GM12891 (cell line): Measurements from ENCODE around the gene SLC44A5.

Experiments used
- DNase-seq: peaks from one replicate; pipeline ENCODE4 v3.0.0; 2011; ENCODE audit warnings: low spot score; ENCODE audit not compliant: insufficient read length
- FAIRE-seq: peaks from 2 replicates; lab custom pipeline; 2011; peaks lifted over from hg19 to GRCh38; lab: Jason Lieb, UNC
- PAX5 ChIP-seq: IDR thresholded peaks from 2 replicates; pipeline ENCODE4 v1.6.1; 2011; ENCODE audit warnings: low read length, moderate library complexity, mild to moderate bottlenecking; ENCODE audit not compliant: insufficient read depth, severe bottlenecking
- POLR2A ChIP-seq: IDR thresholded peaks from 2 replicates; pipeline ENCODE4 v1.6.1; 2011; ENCODE audit warnings: low read depth, low read length, control low read depth
- POLR2AphosphoS5 ChIP-seq: IDR thresholded peaks from 2 replicates; pipeline ENCODE4 v1.6.1; 2011; ENCODE audit warnings: low read depth, low read length, control low read depth
- POU2F2 ChIP-seq: IDR thresholded peaks from 2 replicates; pipeline ENCODE4 v1.6.1; 2011; ENCODE audit warnings: low read depth, mild to moderate bottlenecking, control low read depth, low read length, moderate library complexity
- SPI1 ChIP-seq: IDR thresholded peaks from 2 replicates; pipeline ENCODE4 v1.6.1; 2011; ENCODE audit warnings: low read depth, low read length, control low read depth
- TAF1 ChIP-seq: IDR thresholded peaks from 2 replicates; pipeline ENCODE4 v1.6.1; 2011; ENCODE audit warnings: low read depth, low read length, control low read depth

SLC44A5 gene

GRCh38 chr1:75550559-75550958 is 60.4 kb downstream of the SLC44A5 start:
- FAIRE-seq (no peak), DNase-seq (no peak)
- TF ChIP-seq POLR2A (no peak), SPI1 (no peak), POU2F2 (no peak), PAX5 (no peak), POLR2AphosphoS5 (no peak), TAF1 (no peak)

GRCh38 chr1:75548721-75549480 is 62.0 kb downstream of the SLC44A5 start:
- FAIRE-seq (no peak), DNase-seq (no peak)
- TF ChIP-seq TAF1 = no peak
- no peak for TF ChIP-seq SPI1
- no peak for TF ChIP-seq PAX5
- TF ChIP-seq POLR2A = no peak

GRCh38 chr1:75543705-75544104 is 67.2 kb downstream of the SLC44A5 start:
- no peak for DNase-seq
- FAIRE-seq = no peak
- TF ChIP-seq POLR2AphosphoS5 (no peak), PAX5 (no peak), TAF1 (no peak), POU2F2 (no peak), SPI1 (no peak), POLR2A (no peak)

- FAIRE-seq = no peak
- no peak for DNase-seq
- TF ChIP-seq SPI1 = no peak
- TF ChIP-seq POLR2AphosphoS5 = no peak
- no peak for TF ChIP-seq PAX5
- TF ChIP-seq POLR2A = no peak
- TF ChIP-seq TAF1 = no peak
- no peak for TF ChIP-seq POU2F2
Observed at GRCh38 chr1:75542818-75543570, 67.9 kb downstream of the SLC44A5 start.

GRCh38 chr1:75539230-75540116 is 71.4 kb downstream of the SLC44A5 start:
- no peak for FAIRE-seq
- TF ChIP-seq POLR2AphosphoS5 = no peak
- no peak for TF ChIP-seq PAX5
- TF ChIP-seq POU2F2 = no peak
- no peak for TF ChIP-seq POLR2A
- no peak for TF ChIP-seq SPI1
- TF ChIP-seq TAF1 = no peak
- no peak for DNase-seq

- no peak for DNase-seq
- TF ChIP-seq POLR2AphosphoS5 (no peak), SPI1 (no peak), TAF1 (no peak), PAX5 (no peak), POU2F2 (no peak), POLR2A (no peak)
- FAIRE-seq = no peak
Observed at GRCh38 chr1:75533085-75533484, 77.8 kb downstream of the SLC44A5 start.

- FAIRE-seq = no peak
- no peak for TF ChIP-seq POLR2A
- TF ChIP-seq POU2F2 = no peak
- TF ChIP-seq TAF1 = no peak
- DNase-seq = no peak
Observed at GRCh38 chr1:75531570-75531969, 79.3 kb downstream of the SLC44A5 start.

- FAIRE-seq (no peak), DNase-seq (no peak)
- TF ChIP-seq POLR2A (no peak), PAX5 (no peak), TAF1 (no peak), SPI1 (no peak), POLR2AphosphoS5 (no peak), POU2F2 (no peak)
Observed at GRCh38 chr1:75529488-75529887, 81.4 kb downstream of the SLC44A5 start.

- TF ChIP-seq TAF1 (no peak), SPI1 (no peak), POLR2A (no peak), PAX5 (no peak), POU2F2 (no peak), POLR2AphosphoS5 (no peak)
- FAIRE-seq (no peak), DNase-seq (no peak)
Observed at GRCh38 chr1:75528001-75528400, 82.9 kb downstream of the SLC44A5 start.
